Spleen (tissue), 11 donors: ENCODE data around the gene CSNK1A1. TPM values are rescaled to one million over a fixed set of nuclear protein-coding genes. Genes with fewer than 3 reads are reported as not detected.
"Not testable (repeated sequence)": the region's sequence is repeated elsewhere in the genome, so short reads cannot be mapped to it uniquely, and the experiment has no call there.

Experiments
- DNase-seq: peaks from one replicate; pipeline ENCODE4 v3.0.0-alpha.2; 2020
- H3K27ac ChIP-seq, 8 donors: fragments of 200-600 bp; sonication (generic) in 7 of 8; 1 replicate in 4 of 8; 2 replicates in 4 of 8; pipeline versions ENCODE4 v1.5.0 to v1.8.0; 2016 to 2021; ENCODE audit warnings: inconsistent platforms in 4 of 8, mild to moderate bottlenecking in 4 of 8, moderate library complexity in 1 of 8
- H3K27me3 ChIP-seq, 7 donors: fragments of 200-600 bp; sonication (generic) in 6 of 7; replicated peaks in 1 of 7; 1 replicate in 4 of 7; 2 replicates in 3 of 7; pipeline versions ENCODE4 v1.5.0 to v1.8.0; 2016 to 2021; ENCODE audit warnings: inconsistent platforms in 3 of 7, mild to moderate bottlenecking in 1 of 7
- H3K36me3 ChIP-seq, 6 donors: fragments of 200-600 bp; sonication (generic) in 5 of 6; 1 replicate in 4 of 6; 2 replicates in 2 of 6; pipeline versions ENCODE4 v1.5.0 to v1.8.0; 2016 to 2021; ENCODE audit warnings: inconsistent platforms in 2 of 6
- H3K4me1 ChIP-seq, 6 donors: fragments of 200-600 bp; sonication (generic) in 5 of 6; 1 replicate in 3 of 6; 2 replicates in 3 of 6; pipeline versions ENCODE4 v1.5.0 to v1.8.0; 2016 to 2021; ENCODE audit warnings: inconsistent platforms in 3 of 6
- H3K4me3 ChIP-seq, 8 donors: fragments of 200-600 bp; sonication (generic) in 7 of 8; 1 replicate in 4 of 8; 2 replicates in 4 of 8; pipeline versions ENCODE4 v1.5.0 to v1.8.0; 2016 to 2021; ENCODE audit warnings: inconsistent platforms in 4 of 8, mild to moderate bottlenecking in 4 of 8, moderate library complexity in 2 of 8
- H3K9me3 ChIP-seq, 8 donors: fragments of 200-600 bp; sonication (generic) in 7 of 8; 1 replicate in 4 of 8; 2 replicates in 4 of 8; pipeline versions ENCODE4 v1.5.0 to v1.8.0; 2016 to 2021; ENCODE audit warnings: inconsistent platforms in 4 of 8
- POLR2A ChIP-seq, 3 donors: fragments of 450-650 bp; IDR thresholded peaks; one replicate each; pipeline ENCODE4 v1.5.1; 2017; ENCODE audit warnings: antibody characterized with exemption in 3 of 3, mild to moderate bottlenecking in 1 of 3
- POLR2AphosphoS5 ChIP-seq, 3 donors: sonication (generic); formaldehyde crosslinking; IDR thresholded peaks; one replicate each; pipeline ENCODE4 v1.5.1; 2017; ENCODE audit warnings: antibody characterized with exemption in 3 of 3
- WGBS, 5 donors: extraction: QIAGEN DNeasy Blood & Tissue Kit in 3 of 5; methylation state at CpG; one replicate each; pipeline versions ENCODE4 v1.1.5 to v1.1.7; 2013 to 2018; 5-methylcytosine and 5-hydroxymethylcytosine counted together
- intact Hi-C: fragments of 100-400 bp; cut with DNase I; formaldehyde crosslinking; loops from one replicate; pipeline ENCODE4 v1.15.0; 2023; ENCODE audit warnings: low total_unique reads
- polyA plus RNA-seq, 3 donors: library from polyadenylated mRNA; stranded (reverse); fragments of 200-250 nt; gene quantifications; one replicate each; pipeline ENCODE4 v1.2.1, GENCODE V29; 2013
- total RNA-seq, 7 donors: library from RNA; depleted of rRNA in 3 of 7; stranded (reverse); fragments of >200 nt in 3 of 7; fragmentation: NEBNext Ultra II Directional in 4 of 7; extraction: Animal tissue kit (Norgen Biotek cat#: 25700) in 4 of 7; gene quantifications; one replicate each; pipeline versions ENCODE4 v1.1.0 to v1.2.1, GENCODE V29; 2016 to 2021
- TF ChIP-seq, protein P1 (sequence below), 11 experiments: fragments of 200-600 bp in 7 of 11; fragments of 450-650 bp in 4 of 11; sonication (generic) in 4 of 11; IDR thresholded peaks in 8 of 11; conservative IDR thresholded peaks in 3 of 11; 1 replicate in 7 of 11; 2 replicates in 4 of 11; pipeline versions ENCODE4 v1.4.0 to v1.8.0; 2016 to 2021; ENCODE audit warnings: antibody characterized with exemption in 11 of 11, inconsistent platforms in 4 of 11, mild to moderate bottlenecking in 1 of 11
- donor health status: healthy with polysubstance abuse.
- donor health status: DM: no; HTN: no; CAD: no; lungs with moderate emphysema.
- donor health status: DM: no; HTN: no; CAD: no.
- donor health status: Bipolar disorder and iron deficiency.
- donor health status: healthy.
- donor health status: DM: no; HTN: no; CAD: no.
- donor health status: DM: yes; HTN: yes; CAD: no.

CSNK1A1 gene
- total and polyA plus RNA-seq, 10 donors, result 31.9 to 223 (median 185) TPM

DNA sequence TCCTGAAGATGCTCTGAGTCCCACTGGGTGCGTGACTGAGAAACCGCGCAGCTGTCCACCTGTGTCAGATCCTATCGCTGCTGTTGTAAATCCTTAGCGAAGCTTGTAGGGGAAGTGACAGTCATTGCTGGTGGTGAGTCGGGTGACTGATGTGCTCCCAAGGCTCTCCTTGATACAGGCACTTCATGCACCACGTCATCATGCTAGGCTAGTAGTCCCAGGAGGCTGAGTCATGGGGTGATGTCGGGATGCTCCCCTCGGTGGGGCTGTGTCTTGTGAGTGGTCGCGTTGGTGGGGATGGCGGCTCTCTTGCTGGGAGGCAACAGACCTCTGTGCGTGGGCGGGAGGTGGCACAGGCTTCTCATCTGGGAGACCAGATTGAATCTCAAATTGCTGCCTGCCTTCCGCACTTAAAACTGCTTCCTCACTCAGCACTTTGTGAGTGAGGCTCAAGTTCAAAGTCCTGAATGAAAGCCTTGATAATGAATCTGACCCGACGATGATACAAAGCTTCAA, 84.7 kb downstream of the CSNK1A1 start:
- no peaks in the 10 kb centered on the region for H3K27me3 ChIP-seq
- H3K27ac ChIP-seq, result no peak overlapping the region
- H3K4me3 ChIP-seq, result no peak overlapping the region
- TF ChIP-seq POLR2A (IDR thresholded peaks at IDR 0.05) (no peak), POLR2AphosphoS5 (IDR thresholded peaks at IDR 0.05) (no peak)
- TF ChIP-seq, protein P1, sequence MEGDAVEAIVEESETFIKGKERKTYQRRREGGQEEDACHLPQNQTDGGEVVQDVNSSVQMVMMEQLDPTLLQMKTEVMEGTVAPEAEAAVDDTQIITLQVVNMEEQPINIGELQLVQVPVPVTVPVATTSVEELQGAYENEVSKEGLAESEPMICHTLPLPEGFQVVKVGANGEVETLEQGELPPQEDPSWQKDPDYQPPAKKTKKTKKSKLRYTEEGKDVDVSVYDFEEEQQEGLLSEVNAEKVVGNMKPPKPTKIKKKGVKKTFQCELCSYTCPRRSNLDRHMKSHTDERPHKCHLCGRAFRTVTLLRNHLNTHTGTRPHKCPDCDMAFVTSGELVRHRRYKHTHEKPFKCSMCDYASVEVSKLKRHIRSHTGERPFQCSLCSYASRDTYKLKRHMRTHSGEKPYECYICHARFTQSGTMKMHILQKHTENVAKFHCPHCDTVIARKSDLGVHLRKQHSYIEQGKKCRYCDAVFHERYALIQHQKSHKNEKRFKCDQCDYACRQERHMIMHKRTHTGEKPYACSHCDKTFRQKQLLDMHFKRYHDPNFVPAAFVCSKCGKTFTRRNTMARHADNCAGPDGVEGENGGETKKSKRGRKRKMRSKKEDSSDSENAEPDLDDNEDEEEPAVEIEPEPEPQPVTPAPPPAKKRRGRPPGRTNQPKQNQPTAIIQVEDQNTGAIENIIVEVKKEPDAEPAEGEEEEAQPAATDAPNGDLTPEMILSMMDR (IDR thresholded peaks at IDR 0.05 in 8 of 11, conservative IDR thresholded peaks at IDR 0.05 in 3 of 11), result no peak
- H3K4me1 ChIP-seq, result peaks cover 0 to 44% (median 11%) of the 10 kb centered on the region in 6 donors
- no peaks in the 10 kb centered on the region for H3K9me3 ChIP-seq
- intact Hi-C loops, result no loop called here
- H3K36me3 ChIP-seq, result no peaks in the 10 kb centered on the region
- peak; percentile 69 for DNase-seq
- WGBS, 5 donors, result 67 to 77% (median 73%) methylated on average over 15 to 17 of the region's 17 CpGs

GRCh38 chr5:149464796-149465489, 86.3 kb downstream of the CSNK1A1 start:
- 46 to 74% (median 68%) methylated on average over 8 of the region's 8 CpGs for whole genome bisulfite sequencing, 5 donors
- no peaks in the 10 kb centered on the region for H3K9me3 ChIP-seq
- DNase-seq, result peak; percentile 74
- no peak overlapping the region for H3K4me3 ChIP-seq
- H3K36me3 ChIP-seq, result no peaks in the 10 kb centered on the region
- peak; percentile 41 to 58 (median 49) for TF ChIP-seq POLR2AphosphoS5 (IDR thresholded peaks at IDR 0.05)
- no peak for TF ChIP-seq POLR2A (IDR thresholded peaks at IDR 0.05)
- TF ChIP-seq, protein P1 (IDR thresholded peaks at IDR 0.05 in 8 of 11, conservative IDR thresholded peaks at IDR 0.05 in 3 of 11), result no peak
- intact Hi-C loops, result no loop called here
- no peaks in the 10 kb centered on the region for H3K27me3 ChIP-seq
- H3K27ac ChIP-seq, result peak overlapping the region in 7 of 8 donors; percentile 49 to 79 (median 73)
- peaks cover 0 to 29% (median 9%) of the 10 kb centered on the region in 6 donors for H3K4me1 ChIP-seq

DNA sequence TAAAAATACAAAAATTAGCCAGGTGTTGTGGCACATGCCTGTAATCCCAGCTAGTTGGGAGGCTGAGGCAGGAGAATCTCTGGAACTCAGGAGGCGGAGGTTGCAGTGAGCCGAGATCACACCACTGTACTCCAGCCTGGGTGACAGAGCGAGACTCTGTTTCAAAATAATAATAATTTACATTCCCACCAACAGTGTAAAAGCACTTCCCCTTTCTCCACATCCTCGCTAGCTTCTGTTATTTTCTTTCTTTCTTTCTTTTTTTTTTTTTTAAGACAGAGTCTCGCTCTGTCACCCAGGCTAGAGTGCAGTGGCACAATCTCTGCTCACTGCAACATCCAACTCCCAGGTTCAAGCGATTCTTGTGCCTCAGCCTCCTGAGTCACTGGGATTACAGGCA, 89.3 kb downstream of the CSNK1A1 start:
- H3K27me3 ChIP-seq, H3K9me3 ChIP-seq, H3K4me3 ChIP-seq, H3K27ac ChIP-seq, intact Hi-C loops, H3K36me3 ChIP-seq: not testable (repeated sequence)
- 54 to 76% (median 60%) methylated on average over 6 of the region's 6 CpGs for WGBS, 5 donors
- peak; percentile 8 for DNase-seq
- peaks cover 0 to 29% (median 9%) of the 10 kb centered on the region in 6 donors for H3K4me1 ChIP-seq

DNA sequence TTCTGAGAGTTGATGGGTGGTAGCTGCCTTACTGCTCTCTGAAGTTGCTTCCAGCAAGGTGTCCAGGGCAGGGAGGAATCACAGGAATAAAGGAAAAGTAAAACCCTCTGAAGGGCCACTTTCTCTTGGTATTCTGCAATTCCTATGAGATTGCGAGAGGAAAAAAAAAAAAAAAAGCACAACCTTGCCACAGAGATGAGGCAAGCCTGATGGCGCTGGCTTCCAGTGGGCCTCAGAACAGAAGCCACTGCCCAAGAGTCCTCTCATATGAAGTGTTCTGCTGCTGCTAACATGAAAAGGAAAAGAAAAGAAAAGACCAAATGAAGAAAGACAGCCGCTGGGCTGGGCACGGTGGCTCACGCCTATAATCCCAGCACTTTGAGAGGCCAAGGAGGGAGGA, 91.3 kb downstream of the CSNK1A1 start:
- WGBS, 5 donors, result 81 to 90% (median 90%) methylated on average over 5 of the region's 5 CpGs
- intact Hi-C loops, result no loop called here
- no peak overlapping the region for H3K4me3 ChIP-seq

More for the DNA sequence above, 91.3 kb downstream of the CSNK1A1 start:
- no peaks in the 10 kb centered on the region for H3K36me3 ChIP-seq
- H3K4me1 ChIP-seq, result peaks cover 0 to 16% (median 5%) of the 10 kb centered on the region in 6 donors
- H3K9me3 ChIP-seq, result no peaks in the 10 kb centered on the region
- TF ChIP-seq POLR2AphosphoS5 (IDR thresholded peaks at IDR 0.05), result no peak
- TF ChIP-seq, protein P1 (IDR thresholded peaks at IDR 0.05 in 8 of 11, conservative IDR thresholded peaks at IDR 0.05 in 3 of 11), result no peak
- TF ChIP-seq POLR2A (IDR thresholded peaks at IDR 0.05), result no peak
- DNase-seq, result no peak
- no peak overlapping the region for H3K27ac ChIP-seq
- no peaks in the 10 kb centered on the region for H3K27me3 ChIP-seq
